Liver (tissue), 9 donors: ENCODE results near the gene NXPH2. TPM values are rescaled to one million over a fixed set of nuclear protein-coding genes. Genes with fewer than 3 reads are reported as not detected.

ENCODE experiments used
- DNase-seq: peaks from one replicate; pipeline ENCODE4 v3.0.0-alpha.2; 2017; ENCODE audit warnings: low spot score
- H3K27ac ChIP-seq, 2 donors: one replicate each; pipeline ENCODE4 v1.7.0; 2013; ENCODE audit warnings: inconsistent platforms in 2 of 2, low read length in 2 of 2, control low read depth in 1 of 2, low read depth in 1 of 2, mild to moderate bottlenecking in 1 of 2
- H3K27me3 ChIP-seq, 4 donors: one replicate each; pipeline versions ENCODE4 v1.6.1 to v1.7.0; 2013; ENCODE audit warnings: low read length in 3 of 4, inconsistent platforms in 1 of 4, mild to moderate bottlenecking in 1 of 4, moderate library complexity in 1 of 4; ENCODE audit not compliant: control insufficient read depth in 4 of 4, insufficient read depth in 4 of 4
- H3K36me3 ChIP-seq, 4 donors: one replicate each; pipeline versions ENCODE4 v1.6.1 to v1.7.0; 2013; ENCODE audit warnings: low read length in 3 of 4, mild to moderate bottlenecking in 3 of 4, low read depth in 1 of 4, moderate library complexity in 1 of 4; ENCODE audit not compliant: control insufficient read depth in 4 of 4, insufficient read depth in 3 of 4
- H3K4me1 ChIP-seq, 4 donors: one replicate each; pipeline versions ENCODE4 v1.6.1 to v1.7.0; 2013; ENCODE audit warnings: low read length in 3 of 4, mild to moderate bottlenecking in 3 of 4, moderate library complexity in 1 of 4; ENCODE audit not compliant: control insufficient read depth in 4 of 4, insufficient read depth in 4 of 4
- H3K4me3 ChIP-seq, 3 donors: one replicate each; pipeline versions ENCODE4 v1.6.1 to v1.7.0; 2013; ENCODE audit warnings: low read length in 3 of 3, control low read depth in 1 of 3, low read depth in 1 of 3, mild to moderate bottlenecking in 1 of 3
- H3K9ac ChIP-seq, 2 donors: one replicate each; pipeline ENCODE4 v1.7.0; 2013; ENCODE audit warnings: low read length in 2 of 2, mild to moderate bottlenecking in 2 of 2, moderate library complexity in 2 of 2, control low read depth in 1 of 2, low read depth in 1 of 2
- H3K9me3 ChIP-seq, 4 donors: one replicate each; pipeline versions ENCODE4 v1.6.1 to v1.7.0; 2013; ENCODE audit warnings: low read length in 3 of 4; ENCODE audit not compliant: control insufficient read depth in 4 of 4
- ATF3 ChIP-seq: IDR thresholded peaks from 2 replicates; pipeline ENCODE4 v1.6.1; 2016; ENCODE audit warnings: antibody characterized with exemption
- CTCF ChIP-seq: fragments of 150-350 bp; IDR thresholded peaks from 2 replicates; pipeline ENCODE4 v1.5.1; 2017; ENCODE audit warnings: improper control_type of control experiment, low read depth, low read length; ENCODE audit not compliant: missing input control
- EGR1 ChIP-seq, 2 donors: IDR thresholded peaks; 2 replicates each; pipeline ENCODE4 v1.6.1; 2016 to 2018; ENCODE audit warnings: antibody characterized with exemption in 2 of 2, low read depth in 2 of 2
- FOXA1 ChIP-seq: IDR thresholded peaks from 2 replicates; pipeline ENCODE4 v1.6.1; 2016; ENCODE audit warnings: antibody characterized with exemption
- FOXA2 ChIP-seq: IDR thresholded peaks from 2 replicates; pipeline ENCODE4 v1.6.1; 2016; ENCODE audit warnings: antibody characterized with exemption
- GABPA ChIP-seq, 2 donors: IDR thresholded peaks in 1 of 2; conservative IDR thresholded peaks in 1 of 2; 2 replicates each; pipeline ENCODE4 v1.6.1; 2016; ENCODE audit warnings: antibody characterized with exemption in 2 of 2, mild to moderate bottlenecking in 1 of 2, moderate library complexity in 1 of 2
- HNF4A ChIP-seq, 2 donors: conservative IDR thresholded peaks; 2 replicates each; pipeline ENCODE4 v1.6.1; 2016; ENCODE audit warnings: antibody characterized with exemption in 2 of 2, mild to moderate bottlenecking in 2 of 2
- HNF4G ChIP-seq: IDR thresholded peaks from 2 replicates; pipeline ENCODE4 v1.6.1; 2016; ENCODE audit warnings: antibody characterized with exemption
- JUND ChIP-seq, 2 donors: IDR thresholded peaks; 2 replicates each; pipeline ENCODE4 v1.6.1; 2016; ENCODE audit warnings: antibody characterized with exemption in 2 of 2
- MAX ChIP-seq: IDR thresholded peaks from 2 replicates; pipeline ENCODE4 v1.6.1; 2016; ENCODE audit warnings: antibody characterized with exemption
- NR2F2 ChIP-seq: IDR thresholded peaks from 2 replicates; pipeline ENCODE4 v1.6.1; 2016; ENCODE audit warnings: antibody characterized with exemption
- RAD21 ChIP-seq, 2 donors: IDR thresholded peaks; 2 replicates each; pipeline ENCODE4 v1.6.1; 2016; ENCODE audit warnings: antibody characterized with exemption in 2 of 2, mild to moderate bottlenecking in 2 of 2
- REST ChIP-seq: IDR thresholded peaks from 2 replicates; pipeline ENCODE4 v1.6.1; 2016; ENCODE audit warnings: antibody characterized with exemption, mild to moderate bottlenecking
- RXRA ChIP-seq, 2 donors: IDR thresholded peaks; 2 replicates each; pipeline ENCODE4 v1.6.1; 2017 to 2018; ENCODE audit warnings: antibody characterized with exemption in 2 of 2, mild to moderate bottlenecking in 1 of 2
- SP1 ChIP-seq: IDR thresholded peaks from 2 replicates; pipeline ENCODE4 v1.6.1; 2018; ENCODE audit warnings: antibody characterized with exemption, mild to moderate bottlenecking
- TAF1 ChIP-seq: conservative IDR thresholded peaks from 2 replicates; pipeline ENCODE4 v1.6.1; 2016; ENCODE audit warnings: antibody characterized with exemption, mild to moderate bottlenecking
- ZBTB33 ChIP-seq: IDR thresholded peaks from 2 replicates; pipeline ENCODE4 v1.6.1; 2016; ENCODE audit warnings: antibody characterized with exemption
- WGBS: extraction: QIAGEN DNeasy Blood & Tissue Kit; methylation state at CpG from one replicate; pipeline ENCODE4 v1.1.7; 2013; 5-methylcytosine and 5-hydroxymethylcytosine counted together
- polyA plus RNA-seq, 2 donors: library from polyadenylated mRNA; stranded (reverse) in 1 of 2; unstranded in 1 of 2; fragments of 200-250 nt in 1 of 2; fragments of >200 nt in 1 of 2; fragmentation: Nextera tagmentation in 1 of 2; extraction: Ambion mirVana in 1 of 2; gene quantifications; one replicate each; pipeline versions ENCODE4 v1.2.1 to v1.2.3, GENCODE V29; 2013 to 2015
- total RNA-seq, 2 donors: library from RNA; depleted of rRNA; stranded (reverse); fragments of >200 nt; gene quantifications; one replicate each; pipeline ENCODE4 v1.2.3, GENCODE V29; 2014
- donor health status: healthy.
- donor health status: healthy.
- donor health status: healthy.
- donor health status: healthy.
- donor health status: healthy.

NXPH2 gene
- total and polyA plus RNA-seq, 4 donors: 0.15 to 0.19 TPM; not detected in 2

GRCh38 chr2:138752197-138752956 lies 27.8 kb downstream of the NXPH2 start:
- H3K4me3 ChIP-seq: no peak overlapping the region
- H3K4me1 ChIP-seq: no peaks in the 10 kb centered on the region
- 78% methylated on average over 7 of the region's 7 CpGs for WGBS
- no peak overlapping the region for H3K27ac ChIP-seq
- H3K27me3 ChIP-seq: no peaks in the 10 kb centered on the region
- DNase-seq: no peak
- peaks cover 0 to 5% (median 0%) of the 10 kb centered on the region in 4 donors for H3K9me3 ChIP-seq
- no peak for TF ChIP-seq SP1
- no peak for TF ChIP-seq RAD21 (IDR thresholded peaks at IDR 0.05)
- no peak for TF ChIP-seq REST
- no peak for TF ChIP-seq FOXA2
- TF ChIP-seq MAX: no peak
- TF ChIP-seq JUND (IDR thresholded peaks at IDR 0.05): no peak
- no peak for TF ChIP-seq NR2F2
- TF ChIP-seq HNF4G: no peak
- TF ChIP-seq ZBTB33: no peak
- no peak for TF ChIP-seq RXRA (IDR thresholded peaks at IDR 0.05)
- TF ChIP-seq HNF4A (conservative IDR thresholded peaks at IDR 0.05): no peak
- TF ChIP-seq GABPA (IDR thresholded peaks at IDR 0.05 in 1 of 2, conservative IDR thresholded peaks at IDR 0.05 in 1 of 2): no peak
- TF ChIP-seq TAF1: no peak
- no peak for TF ChIP-seq CTCF
- TF ChIP-seq FOXA1: no peak
- no peak overlapping the region for H3K9ac ChIP-seq
- H3K36me3 ChIP-seq: no peaks in the 10 kb centered on the region

- no peaks in the 10 kb centered on the region for H3K9me3 ChIP-seq
- no peak overlapping the region for H3K27ac ChIP-seq
- H3K27me3 ChIP-seq: no peaks in the 10 kb centered on the region
- no peak for DNase-seq
- H3K9ac ChIP-seq: no peak overlapping the region
- WGBS: 48% methylated on average over 3 of the region's 3 CpGs
- no peaks in the 10 kb centered on the region for H3K36me3 ChIP-seq
- H3K4me3 ChIP-seq: no peak overlapping the region
- H3K4me1 ChIP-seq: no peaks in the 10 kb centered on the region
- TF ChIP-seq NR2F2 (no peak), MAX (no peak), HNF4A (conservative IDR thresholded peaks at IDR 0.05) (no peak), ZBTB33 (no peak), ATF3 (no peak), SP1 (no peak), EGR1 (IDR thresholded peaks at IDR 0.05; ENCODE audit: low read depth in 2 of 2) (no peak), RXRA (IDR thresholded peaks at IDR 0.05) (no peak), FOXA2 (no peak), GABPA (IDR thresholded peaks at IDR 0.05 in 1 of 2, conservative IDR thresholded peaks at IDR 0.05 in 1 of 2) (no peak), TAF1 (no peak)
These were observed 35.5 kb downstream of the NXPH2 start for GRCh38 chr2:138744713-138745112.
